ENCODE measurements around the gene TNRC18. TPM values are rescaled to one million over a fixed set of nuclear protein-coding genes. Genes with fewer than 3 reads are reported as not detected.
"Not testable (repeated sequence)": the region's sequence is repeated elsewhere in the genome, so short reads cannot be mapped to it uniquely, and the experiment has no call there.

TNRC18 gene
- total RNA-seq, 2 donors from 2014 or later = 54.5 to 67.6 TPM

GRCh38 chr7:5291711-5292335 lies 131.8 kb downstream of the TNRC18 start:
- not testable (repeated sequence) for ATAC-seq; H3K27me3 Mint-ChIP-seq; H3K9me3 ChIP-seq (ENCODE audit: control insufficient read depth, low read length, poor library complexity, severe bottlenecking); H3K4me1 Mint-ChIP-seq; H3K36me3 Mint-ChIP-seq (ENCODE audit: low read depth); H3K4me3 Mint-ChIP-seq; DNase-seq; H3K27ac Mint-ChIP-seq

- no peaks in the 10 kb centered on the region for H3K9me3 ChIP-seq (ENCODE audit: control insufficient read depth, low read length, poor library complexity, severe bottlenecking)
- Mint-ChIP-seq H3K27me3 (no peaks in the 10 kb centered on the region), H3K36me3 (ENCODE audit: low read depth) (no peaks in the 10 kb centered on the region), H3K27ac (no peak overlapping the region), H3K4me3 (no peak overlapping the region), H3K4me1 (peaks cover 6% of the 10 kb centered on the region)
- ATAC-seq = no peak
- no peak for DNase-seq
Observed at GRCh38 chr7:5291301-5291700, 132.3 kb downstream of the TNRC18 start.

GRCh38 chr7:5289355-5289754 lies 134.3 kb downstream of the TNRC18 start:
- Mint-ChIP-seq H3K27me3 (peaks cover 2% of the 10 kb centered on the region), H3K36me3 (ENCODE audit: low read depth) (no peaks in the 10 kb centered on the region), H3K27ac (no peak overlapping the region), H3K4me3 (no peak overlapping the region), H3K4me1 (peaks cover 2% of the 10 kb centered on the region)
- no peaks in the 10 kb centered on the region for H3K9me3 ChIP-seq (ENCODE audit: control insufficient read depth, low read length, poor library complexity, severe bottlenecking)
- DNase-seq = no peak
- ATAC-seq = no peak

GRCh38 chr7:5288560-5288959 lies 135.1 kb downstream of the TNRC18 start:
- H3K9me3 ChIP-seq (ENCODE audit: control insufficient read depth, low read length, poor library complexity, severe bottlenecking); H3K4me1 Mint-ChIP-seq; H3K36me3 Mint-ChIP-seq (ENCODE audit: low read depth); H3K27ac Mint-ChIP-seq; DNase-seq; H3K27me3 Mint-ChIP-seq; H3K4me3 Mint-ChIP-seq; ATAC-seq: not testable (repeated sequence)

GRCh38 chr7:5287802-5288201 lies 135.8 kb downstream of the TNRC18 start:
- H3K9me3 ChIP-seq (ENCODE audit: control insufficient read depth, low read length, poor library complexity, severe bottlenecking) = no peaks in the 10 kb centered on the region
- Mint-ChIP-seq H3K4me1 (peaks cover 2% of the 10 kb centered on the region), H3K27me3 (peaks cover 6% of the 10 kb centered on the region), H3K27ac (no peak overlapping the region), H3K4me3 (no peak overlapping the region), H3K36me3 (ENCODE audit: low read depth) (no peaks in the 10 kb centered on the region)
- no peak for ATAC-seq
- no peak for DNase-seq

GRCh38 chr7:5287373-5287772 lies 136.3 kb downstream of the TNRC18 start:
- not testable (repeated sequence) for DNase-seq; H3K27me3 Mint-ChIP-seq; H3K27ac Mint-ChIP-seq; H3K36me3 Mint-ChIP-seq (ENCODE audit: low read depth); H3K4me3 Mint-ChIP-seq; H3K4me1 Mint-ChIP-seq; H3K9me3 ChIP-seq (ENCODE audit: control insufficient read depth, low read length, poor library complexity, severe bottlenecking); ATAC-seq

GRCh38 chr7:5286933-5287332 lies 136.7 kb downstream of the TNRC18 start:
- Mint-ChIP-seq H3K4me1 (peaks cover 2% of the 10 kb centered on the region), H3K27me3 (peaks cover 6% of the 10 kb centered on the region), H3K27ac (no peak overlapping the region), H3K4me3 (no peak overlapping the region), H3K36me3 (ENCODE audit: low read depth) (no peaks in the 10 kb centered on the region)
- no peaks in the 10 kb centered on the region for H3K9me3 ChIP-seq (ENCODE audit: control insufficient read depth, low read length, poor library complexity, severe bottlenecking)
- DNase-seq (no peak), ATAC-seq (no peak)

GRCh38 chr7:5284304-5285281 lies 139.0 kb downstream of the TNRC18 start:
- Mint-ChIP-seq H3K36me3 (ENCODE audit: low read depth) (no peaks in the 10 kb centered on the region), H3K4me1 (no peaks in the 10 kb centered on the region), H3K27me3 (peaks cover 6% of the 10 kb centered on the region), H3K27ac (no peak overlapping the region), H3K4me3 (no peak overlapping the region)
- no peaks in the 10 kb centered on the region for H3K9me3 ChIP-seq (ENCODE audit: control insufficient read depth, low read length, poor library complexity, severe bottlenecking)
- DNase-seq (no peak), ATAC-seq (no peak)

- ATAC-seq (no peak), DNase-seq (no peak)
- H3K4me3 Mint-ChIP-seq = no peak overlapping the region
- no peaks in the 10 kb centered on the region for H3K4me1 Mint-ChIP-seq
- peaks cover 6% of the 10 kb centered on the region for H3K27me3 Mint-ChIP-seq
- H3K9me3 ChIP-seq (ENCODE audit: control insufficient read depth, low read length, poor library complexity, severe bottlenecking) = no peaks in the 10 kb centered on the region
- H3K36me3 Mint-ChIP-seq (ENCODE audit: low read depth) = no peaks in the 10 kb centered on the region
- H3K27ac Mint-ChIP-seq = no peak overlapping the region
Observed at GRCh38 chr7:5283421-5284303, 140.0 kb downstream of the TNRC18 start.

GRCh38 chr7:5282543-5283316 lies 140.9 kb downstream of the TNRC18 start, which contains the start of gene SLC29A4:
SLC29A4 (plus strand) TSS chr7:5282943; CDS start chr7:5287817, 4,874 bp downstream.
- Mint-ChIP-seq H3K4me3 (no peak within 1 kb of the TSS), H3K27me3 (peaks cover 6% of the 10 kb centered on the region), H3K36me3 (ENCODE audit: low read depth) (no peaks in the 10 kb centered on the region), H3K27ac (no peak within 1 kb of the TSS), H3K4me1 (no peaks in the 10 kb centered on the region)
- ATAC-seq = peak; percentile 67
- H3K9me3 ChIP-seq (ENCODE audit: control insufficient read depth, low read length, poor library complexity, severe bottlenecking) = no peaks in the 10 kb centered on the region
- DNase-seq = no peak

- not testable (repeated sequence) for H3K36me3 Mint-ChIP-seq (ENCODE audit: low read depth); ATAC-seq; H3K4me1 Mint-ChIP-seq; DNase-seq; H3K4me3 Mint-ChIP-seq; H3K27ac Mint-ChIP-seq; H3K27me3 Mint-ChIP-seq; H3K9me3 ChIP-seq (ENCODE audit: control insufficient read depth, low read length, poor library complexity, severe bottlenecking)
Observed at GRCh38 chr7:5281598-5282500, 141.8 kb downstream of the TNRC18 start.

GRCh38 chr7:5279734-5280133 lies 143.9 kb downstream of the TNRC18 start:
- peaks cover 6% of the 10 kb centered on the region for H3K27me3 Mint-ChIP-seq
- ATAC-seq = no peak
- H3K36me3 Mint-ChIP-seq (ENCODE audit: low read depth) = no peaks in the 10 kb centered on the region

More at GRCh38 chr7:5279734-5280133, 143.9 kb downstream of the TNRC18 start:
- H3K9me3 ChIP-seq (ENCODE audit: control insufficient read depth, low read length, poor library complexity, severe bottlenecking) = no peaks in the 10 kb centered on the region
- DNase-seq = no peak
- Mint-ChIP-seq H3K4me1 (no peaks in the 10 kb centered on the region), H3K27ac (no peak overlapping the region), H3K4me3 (no peak overlapping the region)
